ENCODE data around the gene SPI1. TPM values are rescaled to one million over a fixed set of nuclear protein-coding genes. Genes with fewer than 3 reads are reported as not detected.

The SPI1 gene
- total RNA-seq, 1 donor: not detected

- no peak overlapping the region for H3K4me3 ChIP-seq (ENCODE audit: low read depth, low read length)
- no peak for TF ChIP-seq CTCF (IDR thresholded peaks at IDR 0.05; ENCODE audit: insufficient read depth, low read depth, low read length)
- DNase-seq (ENCODE audit: low read depth): no peak
Measured at GRCh38 chr11:47415091-47415854, 36.9 kb upstream of the SPI1 start.

GRCh38 chr11:47414685-47415070 is 36.3 kb upstream of the SPI1 start:
- TF ChIP-seq CTCF (IDR thresholded peaks at IDR 0.05; ENCODE audit: insufficient read depth, low read depth, low read length): no peak
- DNase-seq (ENCODE audit: low read depth): no peak
- no peak overlapping the region for H3K4me3 ChIP-seq (ENCODE audit: low read depth, low read length)

GRCh38 chr11:47413908-47414684 is 35.7 kb upstream of the SPI1 start:
- DNase-seq (ENCODE audit: low read depth): peak; percentile 86
- no peak overlapping the region for H3K4me3 ChIP-seq (ENCODE audit: low read depth, low read length)
- TF ChIP-seq CTCF (IDR thresholded peaks at IDR 0.05; ENCODE audit: insufficient read depth, low read depth, low read length): no peak

GRCh38 chr11:47413351-47413750 is 35.0 kb upstream of the SPI1 start:
- no peak overlapping the region for H3K4me3 ChIP-seq (ENCODE audit: low read depth, low read length)
- no peak for TF ChIP-seq CTCF (IDR thresholded peaks at IDR 0.05; ENCODE audit: insufficient read depth, low read depth, low read length)
- no peak for DNase-seq (ENCODE audit: low read depth)

- no peak overlapping the region for H3K4me3 ChIP-seq (ENCODE audit: low read depth, low read length)
- peak; percentile 74 for TF ChIP-seq CTCF (IDR thresholded peaks at IDR 0.05; ENCODE audit: insufficient read depth, low read depth, low read length)
- no peak for DNase-seq (ENCODE audit: low read depth)
Measured at GRCh38 chr11:47411884-47412746, 33.8 kb upstream of the SPI1 start.

- no peak for DNase-seq (ENCODE audit: low read depth)
- TF ChIP-seq CTCF (IDR thresholded peaks at IDR 0.05; ENCODE audit: insufficient read depth, low read depth, low read length): no peak
- H3K4me3 ChIP-seq (ENCODE audit: low read depth, low read length): peak overlapping the region; percentile 93
Measured at GRCh38 chr11:47410370-47411264, 32.3 kb upstream of the SPI1 start.
